Measurements from ENCODE around the gene TMEM208. TPM values are rescaled to one million over a fixed set of nuclear protein-coding genes. Genes with fewer than 3 reads are reported as not detected.

TMEM208 gene
- total RNA-seq, 4 donors from 2014 or later: 14.7 to 35.8 (median 29.2) TPM

DNA sequence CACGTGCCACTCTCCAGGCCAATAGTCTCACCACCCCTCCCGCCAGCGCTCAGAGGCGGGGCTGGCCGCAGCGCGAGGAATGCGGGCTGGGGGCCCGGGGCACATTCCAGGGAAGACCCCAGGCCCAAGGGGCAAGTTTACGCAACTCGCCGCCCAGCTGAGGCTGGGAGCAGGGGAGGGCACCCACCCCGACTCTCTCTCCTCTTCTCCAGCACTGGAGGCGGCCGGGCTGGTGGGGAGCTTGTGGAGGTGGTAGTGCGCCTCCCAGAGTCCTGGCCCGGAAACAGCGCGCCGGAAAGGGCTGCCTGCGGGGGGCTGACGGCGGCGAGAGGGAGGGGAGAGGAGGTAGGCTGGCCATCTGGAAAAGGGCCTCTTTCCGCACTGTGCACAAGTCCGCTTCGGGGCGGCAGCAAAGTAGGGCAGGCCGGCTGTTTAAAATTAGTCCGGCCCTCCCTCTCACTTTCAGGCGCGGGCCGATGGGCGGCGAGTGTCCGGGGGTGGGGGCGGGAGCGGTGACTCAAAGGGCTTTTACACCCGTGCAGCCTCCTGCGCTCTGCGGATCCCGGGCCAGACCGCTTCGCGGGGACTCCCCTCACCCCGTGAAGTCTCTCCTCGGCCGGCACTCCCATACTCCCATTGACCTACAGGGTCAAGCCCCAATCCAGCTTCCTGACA, 19.3 kb downstream of the TMEM208 start:
- H3K36me3 ChIP-seq: no peaks in the 10 kb centered on the region
- intact Hi-C loops (cut with DNase I; ENCODE audit: low total_unique reads): loop anchor here (1.0 to 5.0 kb wide), 4 partner anchors 19 to 826 kb away; partner anchors contain the start of genes HSF4 and TMEM208
- ATAC-seq (peak; percentile 11 to 22), DNase-seq (peak; percentile 69 to 85)
- no peaks in the 10 kb centered on the region for H3K9me3 ChIP-seq
- H3K4me3 ChIP-seq: peak overlapping the region; percentile 84 to 93 (median 90)
- in situ Hi-C loops (cut with MboI; ENCODE audit: low sequenced_read_pairs in 4 of 4): no loop called here
- H3K4me1 ChIP-seq: peaks cover 65 to 68% of the 10 kb centered on the region in 2 donors
- peak overlapping the region; percentile 94 to 99 (median 98) for H3K27ac ChIP-seq
- H3K27me3 ChIP-seq: no peaks in the 10 kb centered on the region
- TF ChIP-seq POLR2A (IDR thresholded peaks at IDR 0.05): peak; percentile 37 to 44
- TF ChIP-seq, protein P1, sequence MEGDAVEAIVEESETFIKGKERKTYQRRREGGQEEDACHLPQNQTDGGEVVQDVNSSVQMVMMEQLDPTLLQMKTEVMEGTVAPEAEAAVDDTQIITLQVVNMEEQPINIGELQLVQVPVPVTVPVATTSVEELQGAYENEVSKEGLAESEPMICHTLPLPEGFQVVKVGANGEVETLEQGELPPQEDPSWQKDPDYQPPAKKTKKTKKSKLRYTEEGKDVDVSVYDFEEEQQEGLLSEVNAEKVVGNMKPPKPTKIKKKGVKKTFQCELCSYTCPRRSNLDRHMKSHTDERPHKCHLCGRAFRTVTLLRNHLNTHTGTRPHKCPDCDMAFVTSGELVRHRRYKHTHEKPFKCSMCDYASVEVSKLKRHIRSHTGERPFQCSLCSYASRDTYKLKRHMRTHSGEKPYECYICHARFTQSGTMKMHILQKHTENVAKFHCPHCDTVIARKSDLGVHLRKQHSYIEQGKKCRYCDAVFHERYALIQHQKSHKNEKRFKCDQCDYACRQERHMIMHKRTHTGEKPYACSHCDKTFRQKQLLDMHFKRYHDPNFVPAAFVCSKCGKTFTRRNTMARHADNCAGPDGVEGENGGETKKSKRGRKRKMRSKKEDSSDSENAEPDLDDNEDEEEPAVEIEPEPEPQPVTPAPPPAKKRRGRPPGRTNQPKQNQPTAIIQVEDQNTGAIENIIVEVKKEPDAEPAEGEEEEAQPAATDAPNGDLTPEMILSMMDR (IDR thresholded peaks at IDR 0.05 in 4 of 5, conservative IDR thresholded peaks at IDR 0.05 in 1 of 5): peak in 3 of 5 experiments; percentile 23 to 56 (median 26)

DNA sequence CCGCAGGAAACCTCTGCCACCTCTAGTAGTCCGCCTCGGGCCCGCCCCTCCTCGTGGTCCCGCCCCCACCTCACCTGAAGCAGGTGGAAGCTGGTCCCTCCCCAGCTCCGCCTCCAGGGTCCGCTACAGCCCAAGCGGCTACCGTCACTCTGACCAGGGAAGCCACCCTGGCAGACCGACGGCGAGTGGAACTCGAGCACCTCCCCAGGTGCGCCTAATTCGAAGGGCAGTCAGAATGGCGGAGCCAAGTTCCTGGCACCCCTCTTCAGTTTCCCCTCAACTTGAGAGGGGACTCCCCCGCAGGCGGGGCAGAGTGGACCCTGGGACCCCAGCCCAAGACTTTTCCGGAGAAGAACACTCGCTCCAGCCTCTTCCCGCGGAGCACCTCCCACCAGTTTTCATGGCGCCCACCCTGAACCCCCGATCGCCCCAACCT, 19.8 kb downstream of the TMEM208 start:
- in situ Hi-C loops (cut with MboI; ENCODE audit: low sequenced_read_pairs in 4 of 4) (no loop called here), intact Hi-C loops (cut with DNase I; ENCODE audit: low total_unique reads) (loop anchor here (1.0 to 5.0 kb wide), 4 partner anchors 19 to 826 kb away; partner anchors contain the start of genes HSF4 and TMEM208)
- TF ChIP-seq, protein P1 (IDR thresholded peaks at IDR 0.05 in 4 of 5, conservative IDR thresholded peaks at IDR 0.05 in 1 of 5): peak in 2 of 5 experiments; percentile 10 to 25
- no peak for TF ChIP-seq POLR2A (IDR thresholded peaks at IDR 0.05)
- Histone ChIP-seq H3K4me3 (peak overlapping the region; percentile 84 to 93 (median 90)), H3K36me3 (no peaks in the 10 kb centered on the region), H3K27me3 (no peaks in the 10 kb centered on the region), H3K4me1 (peaks cover 60 to 62% of the 10 kb centered on the region in 2 donors), H3K9me3 (no peaks in the 10 kb centered on the region), H3K27ac (peak overlapping the region; percentile 94 to 99 (median 98))
- DNase-seq (peak in 1 of 2 donors; percentile 76), ATAC-seq (peak; percentile 16 to 22)

DNA sequence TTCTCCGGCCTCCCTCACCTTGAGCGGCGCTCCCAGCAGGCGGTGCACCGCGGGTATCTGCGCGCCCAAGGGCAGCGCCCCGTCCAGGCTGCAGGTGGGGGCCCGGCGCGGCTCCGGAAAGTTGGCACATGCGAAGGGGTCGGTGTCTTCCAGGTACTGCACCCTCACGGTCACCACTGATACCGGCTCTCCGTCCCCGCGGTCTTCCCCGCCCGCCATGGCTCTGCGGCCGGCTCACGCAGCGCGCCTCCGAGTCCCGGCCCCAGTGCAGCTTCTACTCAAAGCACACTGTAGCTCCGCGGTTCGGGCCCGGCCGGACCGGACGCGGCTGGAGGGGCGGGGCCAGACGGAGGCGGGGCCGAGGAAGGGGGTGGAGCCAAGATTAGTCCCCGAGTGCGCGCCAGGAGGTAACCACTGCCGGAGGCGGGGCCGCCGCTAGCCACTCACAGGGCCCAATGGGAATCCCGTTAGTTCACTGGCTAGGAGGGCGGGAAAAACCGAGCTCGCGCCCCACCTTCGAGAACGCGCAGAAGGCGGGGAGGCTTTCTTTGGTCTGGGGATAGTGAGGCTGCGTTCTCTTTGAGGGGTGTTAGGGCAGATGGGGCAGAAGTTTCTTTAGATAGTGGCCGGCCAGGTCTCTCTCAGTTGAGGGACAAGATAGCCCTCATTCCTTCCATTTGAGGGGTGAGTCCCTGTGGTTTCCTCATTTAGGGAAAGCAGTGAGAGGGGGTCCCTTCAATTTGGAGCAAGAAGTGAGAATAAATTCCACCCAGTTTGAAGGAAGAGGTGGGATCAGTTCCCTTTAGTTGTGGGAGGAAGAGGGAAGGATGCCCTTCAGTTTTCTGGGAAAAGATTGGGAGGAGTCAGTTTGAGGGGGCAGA, 20.5 kb downstream of the TMEM208 start, which contains the start of gene FHOD1:
Gene FHOD1, minus strand, starts transcription at position 290 of the 881 bp plus-strand sequence. Its CDS starts 71 bp downstream, at position 219.
- ATAC-seq (peak; percentile 45 to 46), DNase-seq (peak; percentile 98 to 99)
- no peaks in the 10 kb centered on the region for H3K27me3 ChIP-seq
- H3K4me3 ChIP-seq: peak within 1 kb of the TSS; percentile 84 to 93 (median 90)
- in situ Hi-C loops (cut with MboI; ENCODE audit: low sequenced_read_pairs in 4 of 4): no loop called here
- no peaks in the 10 kb centered on the region for H3K36me3 ChIP-seq
- peak within 1 kb of the TSS; percentile 94 to 99 (median 98) for H3K27ac ChIP-seq
- TF ChIP-seq POLR2A (IDR thresholded peaks at IDR 0.05): peak; percentile 86 to 93
- TF ChIP-seq, protein P1 (IDR thresholded peaks at IDR 0.05 in 4 of 5, conservative IDR thresholded peaks at IDR 0.05 in 1 of 5): peak in 1 of 5 experiments; percentile 6
- intact Hi-C loops (cut with DNase I; ENCODE audit: low total_unique reads): loop anchor here (5.0 kb wide), 3 partner anchors 85 to 825 kb away; partner anchors contain the start of gene HSF4
- no peaks in the 10 kb centered on the region for H3K9me3 ChIP-seq
- peaks cover 53 to 56% of the 10 kb centered on the region in 2 donors for H3K4me1 ChIP-seq

DNA sequence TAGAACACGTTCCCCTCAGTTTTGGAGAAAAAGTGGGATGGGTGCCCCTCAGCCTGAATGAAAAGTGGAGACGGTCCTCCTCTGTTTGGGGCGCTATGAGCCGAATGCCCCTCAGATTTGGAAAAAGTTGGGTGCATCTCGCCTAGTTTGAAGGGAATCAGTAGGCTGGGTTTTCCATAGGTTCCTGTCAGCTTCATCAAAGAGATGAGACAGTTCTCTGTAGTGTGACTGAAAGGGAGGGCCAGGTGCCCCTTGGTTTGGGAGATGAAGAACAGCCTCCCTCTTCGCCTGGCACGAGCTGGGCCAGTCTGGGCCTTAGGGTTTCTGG, 21.1 kb downstream of the TMEM208 start:
- no peak for ATAC-seq
- TF ChIP-seq, protein P1 (IDR thresholded peaks at IDR 0.05 in 4 of 5, conservative IDR thresholded peaks at IDR 0.05 in 1 of 5): no peak
- no peak for TF ChIP-seq POLR2A (IDR thresholded peaks at IDR 0.05)
- intact Hi-C loops (cut with DNase I; ENCODE audit: low total_unique reads) (loop anchor here (5.0 kb wide), 3 partner anchors 86 to 824 kb away; partner anchors contain the start of gene HSF4), in situ Hi-C loops (cut with MboI; ENCODE audit: low sequenced_read_pairs in 4 of 4) (no loop called here)
- peak overlapping the region; percentile 94 to 99 (median 98) for H3K27ac ChIP-seq
- no peaks in the 10 kb centered on the region for H3K9me3 ChIP-seq
- peaks cover 50% of the 10 kb centered on the region in 2 donors for H3K4me1 ChIP-seq
- H3K36me3 ChIP-seq: no peaks in the 10 kb centered on the region
- DNase-seq: no peak
- H3K27me3 ChIP-seq: no peaks in the 10 kb centered on the region
- H3K4me3 ChIP-seq: peak overlapping the region; percentile 68 to 93 (median 88)

Measured in gastrocnemius medialis (tissue), 4 donors.